Measurements from ENCODE around the gene SOWAHB.

DNA sequence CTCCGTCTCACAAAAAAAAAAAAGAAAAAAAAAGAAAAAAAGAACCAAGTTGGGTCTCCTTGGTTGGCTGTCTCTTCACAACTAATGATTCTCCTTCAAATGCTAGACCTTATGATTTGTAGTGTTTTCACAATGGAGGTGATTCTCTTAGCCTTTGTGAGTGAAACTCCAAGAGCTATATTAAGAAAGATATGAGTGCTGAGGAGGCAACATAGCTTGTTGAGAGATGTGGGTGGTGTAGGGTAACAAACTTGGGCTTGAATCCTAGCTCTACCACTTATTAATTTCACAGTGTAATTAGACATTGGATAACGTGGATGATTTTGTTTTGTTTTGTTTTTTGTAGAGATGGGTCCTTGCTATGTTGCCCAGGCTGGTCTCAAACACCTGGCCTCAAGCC lies 41.2 kb upstream of the SOWAHB start:
- no peak for TF ChIP-seq POLR2A (IDR thresholded peaks at IDR 0.05)
- TF ChIP-seq, protein P1, sequence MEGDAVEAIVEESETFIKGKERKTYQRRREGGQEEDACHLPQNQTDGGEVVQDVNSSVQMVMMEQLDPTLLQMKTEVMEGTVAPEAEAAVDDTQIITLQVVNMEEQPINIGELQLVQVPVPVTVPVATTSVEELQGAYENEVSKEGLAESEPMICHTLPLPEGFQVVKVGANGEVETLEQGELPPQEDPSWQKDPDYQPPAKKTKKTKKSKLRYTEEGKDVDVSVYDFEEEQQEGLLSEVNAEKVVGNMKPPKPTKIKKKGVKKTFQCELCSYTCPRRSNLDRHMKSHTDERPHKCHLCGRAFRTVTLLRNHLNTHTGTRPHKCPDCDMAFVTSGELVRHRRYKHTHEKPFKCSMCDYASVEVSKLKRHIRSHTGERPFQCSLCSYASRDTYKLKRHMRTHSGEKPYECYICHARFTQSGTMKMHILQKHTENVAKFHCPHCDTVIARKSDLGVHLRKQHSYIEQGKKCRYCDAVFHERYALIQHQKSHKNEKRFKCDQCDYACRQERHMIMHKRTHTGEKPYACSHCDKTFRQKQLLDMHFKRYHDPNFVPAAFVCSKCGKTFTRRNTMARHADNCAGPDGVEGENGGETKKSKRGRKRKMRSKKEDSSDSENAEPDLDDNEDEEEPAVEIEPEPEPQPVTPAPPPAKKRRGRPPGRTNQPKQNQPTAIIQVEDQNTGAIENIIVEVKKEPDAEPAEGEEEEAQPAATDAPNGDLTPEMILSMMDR (IDR thresholded peaks at IDR 0.05) = no peak
- no peak for TF ChIP-seq POLR2AphosphoS5 (IDR thresholded peaks at IDR 0.05)

Measured in transverse colon (tissue), 4 donors.